ENCODE measurements around the gene ZNF385B.

The ZNF385B gene

GRCh38 chr2:179578171-179578916 lies 283.1 kb downstream of the ZNF385B start:
- DNase-seq: no peak

DNA sequence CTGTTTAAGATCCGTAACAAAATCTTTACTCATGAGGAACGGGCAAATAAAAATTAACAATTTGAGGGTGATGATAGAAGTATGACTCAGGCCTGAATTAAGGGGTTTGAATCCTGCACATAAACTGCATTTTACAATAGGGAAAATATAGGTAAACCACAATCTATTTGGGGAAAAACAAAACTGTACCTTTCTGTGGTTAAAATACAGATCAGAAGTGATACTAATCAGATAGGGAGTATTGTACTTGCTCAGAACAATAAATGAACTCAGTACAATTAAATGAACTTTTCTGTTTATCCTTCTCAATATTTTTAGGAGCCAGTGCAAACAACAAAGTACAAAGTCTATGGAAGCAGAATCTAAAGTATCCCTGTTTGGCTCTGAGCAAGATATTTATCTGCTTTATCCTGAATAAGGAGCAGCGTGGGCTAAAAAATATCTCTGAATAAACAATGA lies 287.3 kb downstream of the ZNF385B start:
- DNase-seq: no peak

- no peak for DNase-seq
Measured at GRCh38 chr2:179572544-179572943, 288.9 kb downstream of the ZNF385B start.

DNA sequence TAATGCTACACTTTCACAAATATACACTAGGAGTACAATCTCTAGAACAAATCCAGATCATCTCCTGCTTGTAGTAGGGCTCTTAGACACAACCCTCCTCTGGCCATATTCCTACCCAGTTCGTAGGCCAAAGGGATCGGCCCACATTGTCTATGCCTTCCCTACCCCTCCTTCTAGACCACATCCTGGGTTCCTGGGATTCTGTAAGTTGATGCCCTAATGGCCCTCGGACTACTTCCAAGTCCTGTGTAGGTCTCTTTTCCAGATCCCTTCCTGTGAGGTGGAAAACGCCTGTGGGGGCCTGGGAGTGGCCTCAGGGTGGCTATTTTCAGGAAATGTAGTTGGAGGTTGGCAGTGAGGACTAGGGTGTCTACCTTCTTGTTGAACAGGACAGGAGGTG lies 289.7 kb downstream of the ZNF385B start:
- no peak for DNase-seq

DNA sequence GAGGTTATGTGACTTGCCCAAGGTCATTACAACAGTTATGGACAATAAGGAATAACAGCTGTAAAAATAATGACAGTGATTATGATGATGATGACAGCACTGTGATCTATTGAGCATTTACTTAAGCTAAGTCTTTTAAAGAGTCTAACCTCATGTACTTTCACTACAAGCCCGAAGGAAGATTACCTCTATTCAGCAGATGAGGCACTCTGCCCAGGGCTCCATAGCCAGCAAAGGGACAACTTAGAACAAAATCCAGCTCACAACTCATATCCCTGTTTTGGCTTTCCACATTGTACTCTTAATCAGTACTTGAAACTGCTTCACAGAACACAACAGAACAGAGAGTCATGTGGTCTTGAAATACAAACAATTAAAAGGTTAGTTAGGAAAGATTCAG lies 290.2 kb downstream of the ZNF385B start:
- DNase-seq: no peak

DNA sequence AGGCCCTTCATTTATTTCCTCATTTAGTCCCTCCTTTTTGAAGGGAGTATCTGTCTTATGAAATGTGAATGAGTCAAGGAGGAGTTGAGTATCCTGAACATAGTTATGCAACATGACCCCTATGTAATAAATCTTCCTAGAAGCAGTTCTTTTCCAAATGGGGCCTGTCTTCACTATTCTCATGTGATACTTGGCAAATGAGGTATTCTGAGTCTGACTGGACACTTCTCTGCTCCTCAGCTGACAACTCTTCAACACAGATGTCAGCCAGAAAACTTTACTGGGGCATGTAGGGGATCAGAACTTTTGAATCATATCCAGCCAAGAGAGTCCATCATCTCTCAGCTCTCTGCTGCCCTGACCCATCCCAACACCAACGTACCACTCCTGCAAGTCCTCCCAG lies 291.6 kb downstream of the ZNF385B start:
- DNase-seq: no peak

DNA sequence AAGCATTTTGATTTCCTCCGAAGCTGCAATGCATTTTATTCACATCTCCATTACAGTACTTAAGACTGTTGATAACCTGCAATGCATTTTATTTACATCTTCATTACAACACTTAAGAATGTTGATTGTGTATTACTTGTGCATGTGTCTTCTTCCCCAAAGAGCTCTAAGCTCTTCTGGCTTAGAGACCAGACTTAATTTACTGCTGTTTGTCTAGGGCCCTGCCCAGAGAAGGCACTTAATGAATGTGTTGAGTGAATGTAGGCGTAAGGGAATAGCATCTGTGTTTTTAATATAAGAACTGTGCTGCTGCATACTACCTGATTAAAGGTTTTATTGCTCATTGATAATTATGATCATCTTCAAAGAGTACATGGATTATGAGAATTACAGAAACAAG lies 295.6 kb downstream of the ZNF385B start:
- no peak for DNase-seq

DNA sequence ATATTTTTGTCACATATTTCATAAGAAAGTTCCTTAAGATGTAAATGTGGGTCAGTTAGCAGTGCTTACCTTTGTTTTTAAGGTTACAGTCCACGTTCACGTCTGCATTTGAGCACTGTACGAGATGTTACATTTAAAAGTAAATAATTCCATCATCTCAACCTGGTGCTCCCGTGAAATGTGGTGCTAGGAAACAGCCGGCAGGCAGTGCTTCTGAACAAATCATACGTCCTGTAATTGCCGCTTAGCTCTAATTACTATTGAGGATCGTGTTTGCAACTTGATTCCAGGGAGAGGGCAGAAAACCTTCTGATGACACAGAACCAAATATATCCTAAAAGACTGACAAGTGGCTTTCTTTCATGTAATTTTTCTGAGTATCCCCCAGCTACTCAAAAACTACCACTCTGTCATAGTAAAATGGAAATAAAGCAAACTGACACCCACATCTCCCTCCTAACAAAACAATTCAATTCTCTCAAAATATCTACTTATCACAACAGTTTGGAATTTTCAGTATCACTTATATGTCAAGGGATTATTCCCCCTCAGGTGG lies 299.0 kb downstream of the ZNF385B start:
- DNase-seq: no peak

DNA sequence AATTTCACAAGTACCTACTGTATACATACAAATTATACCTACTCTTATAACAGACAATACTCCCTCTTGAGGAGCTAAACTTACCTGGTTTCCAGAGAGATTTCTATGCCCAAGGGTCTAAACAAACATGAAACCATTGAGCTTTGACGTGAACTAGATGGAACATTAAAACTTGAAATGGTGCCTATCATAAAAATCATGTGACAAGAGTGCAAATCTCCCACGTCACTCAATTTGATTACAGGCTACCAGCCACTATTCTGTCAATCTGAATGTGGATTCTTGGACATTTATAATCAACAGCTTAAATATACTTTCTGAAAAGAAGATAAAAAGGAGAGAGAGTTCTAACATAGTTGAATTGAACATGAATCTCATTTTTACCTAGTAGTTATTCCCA lies 299.7 kb downstream of the ZNF385B start:
- DNase-seq: no peak

- DNase-seq: no peak
Measured at GRCh38 chr2:179560257-179560735, 301.1 kb downstream of the ZNF385B start.

GRCh38 chr2:179559108-179559806 lies 302.2 kb downstream of the ZNF385B start:
- DNase-seq: no peak

- DNase-seq: no peak
Measured at GRCh38 chr2:179558010-179558934, 303.1 kb downstream of the ZNF385B start.

- no peak for DNase-seq
Measured at GRCh38 chr2:179556425-179556824, 305.0 kb downstream of the ZNF385B start.

- DNase-seq: no peak
Measured at GRCh38 chr2:179555691-179556283, 305.6 kb downstream of the ZNF385B start.

GRCh38 chr2:179554639-179555386 lies 306.6 kb downstream of the ZNF385B start:
- DNase-seq: no peak

GRCh38 chr2:179553382-179553781 lies 308.0 kb downstream of the ZNF385B start:
- DNase-seq: no peak

DNA sequence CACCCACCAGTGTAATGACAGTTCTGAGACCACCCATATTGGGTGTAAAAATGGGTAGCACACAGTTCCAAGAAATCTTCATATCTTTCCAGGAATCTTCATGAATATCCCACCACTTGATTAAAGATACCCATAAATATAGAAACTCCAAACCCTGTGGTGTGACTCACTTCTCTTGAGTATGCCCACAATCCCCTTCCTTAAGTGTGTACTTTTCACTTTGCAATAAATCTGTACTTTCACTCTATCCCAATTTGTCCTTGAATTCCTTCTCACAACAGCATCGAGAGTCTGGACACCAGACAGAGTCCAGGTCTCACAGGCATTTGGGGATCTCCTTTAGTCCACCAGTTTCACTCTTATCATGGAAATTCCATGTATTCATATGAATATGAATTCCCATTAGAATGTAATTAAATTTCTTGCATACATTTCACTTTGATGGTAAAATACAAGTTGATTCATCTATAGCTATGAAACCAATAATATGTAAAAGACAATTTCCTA lies 309.8 kb downstream of the ZNF385B start:
- DNase-seq: no peak

DNA sequence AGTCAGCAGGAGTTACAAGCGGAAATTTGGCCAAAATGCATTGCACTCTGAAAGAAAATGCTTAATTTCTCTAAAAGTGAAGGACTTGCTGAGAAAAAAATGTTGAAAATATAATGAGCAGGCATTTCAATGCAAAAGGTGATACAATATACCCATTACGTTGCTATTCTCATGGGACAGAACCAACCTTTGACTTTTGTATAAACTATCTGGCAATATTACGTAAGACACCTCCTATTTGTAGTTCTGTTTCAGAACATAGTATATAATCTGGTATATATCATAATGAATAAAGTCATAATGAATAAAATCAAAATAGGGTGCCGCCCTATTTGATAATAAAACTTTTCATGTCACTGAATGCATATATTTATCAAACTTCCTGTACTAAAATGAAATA lies 310.6 kb downstream of the ZNF385B start:
- DNase-seq: no peak

- DNase-seq: no peak
Measured at GRCh38 chr2:179550214-179550613, 311.2 kb downstream of the ZNF385B start.

GRCh38 chr2:179546656-179547055 lies 314.8 kb downstream of the ZNF385B start:
- DNase-seq: no peak

GRCh38 chr2:179545024-179545423 lies 316.4 kb downstream of the ZNF385B start:
- DNase-seq: no peak
